GM19455 (cell line): ENCODE data around the gene ITPRIP.
A peak's percentile ranks its signal among the peaks of the same experiment; 100 is the strongest.

Experiments used
- ATAC-seq: cut with Tn5 transposase; IDR thresholded peaks from one replicate; pipeline ENCODE4 v1.9.1; 2021; ENCODE audit not compliant: unreplicated experiment

Gene ITPRIP

GRCh38 chr10:104337985-104338735, at the start of gene ITPRIP:
Gene ITPRIP, minus strand, starts transcription at chr10:104338465. Its CDS starts 22,414 bp downstream, at chr10:104316051.
- peak; percentile 63 for ATAC-seq

DNA sequence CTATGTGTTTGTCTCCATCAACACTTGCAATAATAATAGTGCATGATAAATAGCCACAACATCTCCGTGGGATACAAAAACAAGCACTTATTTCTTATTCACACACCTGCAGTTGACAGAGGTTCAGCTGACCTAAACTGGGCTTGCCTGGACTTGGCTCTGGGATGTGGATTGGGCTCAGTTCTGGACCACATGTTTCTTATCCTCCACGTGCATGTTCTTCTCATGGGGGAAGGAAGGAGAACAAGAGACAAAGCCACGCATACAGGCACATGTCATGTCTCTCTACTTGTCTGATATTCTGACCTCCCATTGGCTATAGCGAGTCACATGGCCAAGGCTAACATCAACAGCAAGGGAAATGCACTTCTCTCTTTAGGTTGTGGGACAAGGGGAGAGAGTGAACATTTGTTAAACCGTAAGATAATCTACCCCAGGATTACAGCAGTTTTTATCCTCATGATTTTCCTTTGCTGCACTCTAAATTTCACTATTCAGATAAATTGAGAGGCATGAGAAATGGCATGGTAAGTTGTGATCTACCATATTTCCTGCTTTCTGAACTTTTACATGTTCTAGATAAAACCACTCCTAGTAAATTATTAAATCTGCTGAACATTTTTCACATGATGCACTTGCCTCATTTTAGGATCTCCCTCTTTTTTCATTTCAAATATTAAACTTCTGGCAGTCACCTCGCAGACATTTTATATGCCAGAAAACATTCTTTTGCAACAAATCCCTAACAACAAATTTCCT, 49.0 kb upstream of the ITPRIP start:
- ATAC-seq: peak; percentile 53

- ATAC-seq: no peak
Measured at GRCh38 chr10:104380336-104380735, 42.1 kb upstream of the ITPRIP start.

- no peak for ATAC-seq
Measured at GRCh38 chr10:104376784-104377300, 38.6 kb upstream of the ITPRIP start.

DNA sequence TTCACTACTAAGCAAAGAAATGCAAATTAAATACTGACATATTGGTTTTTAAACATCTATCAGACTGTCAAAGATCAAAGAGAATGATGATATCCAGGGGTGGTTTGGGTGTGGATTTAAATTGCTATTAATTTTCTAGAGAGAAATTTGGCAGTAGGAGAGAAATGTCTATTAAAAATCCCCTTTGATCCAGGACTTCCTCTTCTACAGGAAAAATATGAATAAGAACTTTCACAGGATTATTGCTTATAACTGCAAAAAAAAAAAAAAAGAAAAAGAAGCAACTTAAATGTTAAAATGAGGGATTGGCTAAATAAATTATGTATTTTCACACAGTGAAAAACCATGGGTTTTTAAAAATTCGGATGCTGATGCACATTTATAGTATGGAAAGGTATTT, 36.3 kb upstream of the ITPRIP start:
- no peak for ATAC-seq

- ATAC-seq: no peak
Measured at GRCh38 chr10:104371753-104372152, 33.5 kb upstream of the ITPRIP start.

DNA sequence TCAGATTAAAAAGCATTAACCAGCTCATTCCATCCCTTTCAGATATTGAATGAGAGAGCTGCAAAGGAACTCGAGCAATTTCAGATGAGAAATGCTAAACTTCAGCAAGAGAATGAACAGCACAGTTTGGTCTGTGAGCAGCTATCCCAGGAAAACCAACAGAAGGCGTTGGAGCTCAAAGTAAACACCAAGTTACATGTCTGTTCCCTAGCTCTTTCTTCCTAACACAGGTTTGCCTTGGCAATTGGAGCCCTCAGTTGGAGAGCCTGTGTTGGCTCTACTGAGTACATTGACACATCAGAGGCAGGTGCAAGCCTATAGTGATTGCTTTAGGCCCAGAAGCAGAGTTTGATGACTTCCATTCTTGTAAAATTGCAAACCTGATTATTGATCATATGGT, 30.1 kb upstream of the ITPRIP start:
- ATAC-seq: no peak

DNA sequence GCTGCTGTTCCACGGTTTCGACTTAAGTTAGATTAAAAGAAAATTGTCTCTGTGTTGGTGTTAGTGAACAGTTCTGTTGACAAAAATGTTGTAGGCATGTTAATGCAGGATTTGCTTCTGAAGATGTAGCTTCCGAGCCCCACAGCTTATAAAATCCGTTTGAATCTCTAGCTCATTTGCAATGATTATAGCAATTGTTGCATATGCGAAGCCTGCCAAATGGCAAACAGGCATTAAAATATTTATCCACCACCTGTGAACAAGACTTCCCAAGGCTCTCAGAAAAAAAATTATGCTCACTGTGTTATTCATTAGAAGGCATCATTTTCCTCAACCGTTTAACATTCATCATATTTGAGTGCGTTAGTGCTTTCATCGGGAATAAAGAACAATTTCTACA, 29.6 kb upstream of the ITPRIP start:
- ATAC-seq: no peak

- no peak for ATAC-seq
Measured at GRCh38 chr10:104359811-104360210, 21.5 kb upstream of the ITPRIP start.

DNA sequence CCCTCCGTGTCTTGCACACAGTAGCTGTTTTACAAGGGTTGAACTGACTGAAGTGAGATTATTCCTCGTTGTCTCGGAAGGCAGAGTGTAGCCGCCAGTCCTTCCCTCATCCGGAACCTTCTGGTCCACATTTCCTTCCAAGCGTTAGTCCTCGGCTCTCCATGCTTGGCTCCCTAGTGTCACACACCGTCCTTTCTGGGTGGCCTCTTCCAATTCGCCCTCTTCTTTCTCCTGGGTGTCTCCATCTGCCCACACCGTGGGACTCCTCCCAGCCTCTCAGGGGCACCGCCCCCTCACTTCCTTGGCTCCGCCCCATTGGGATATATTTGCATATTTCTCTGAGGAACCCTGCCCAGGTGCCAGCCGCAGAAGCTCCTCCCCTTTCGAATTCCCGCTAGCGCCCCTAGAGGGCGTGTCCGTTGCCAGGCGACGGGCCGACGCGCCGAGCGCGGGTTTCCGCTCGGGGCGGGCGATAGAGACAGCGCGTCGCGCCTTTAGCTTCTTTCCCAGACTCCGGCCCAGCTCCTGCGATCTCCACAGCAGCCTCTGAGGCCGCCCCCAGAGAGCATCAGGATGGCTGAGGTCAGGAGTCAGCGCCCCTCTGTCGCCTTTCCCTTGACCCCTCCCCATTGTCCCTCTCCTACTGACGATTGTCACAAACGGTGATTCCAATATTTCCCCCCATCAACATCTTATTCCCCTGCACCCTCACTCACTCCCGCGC, 15.2 kb upstream of the ITPRIP start, which contains the start of gene CFAP58:
TSS of gene CFAP58 (plus strand) at position 509 of the 724 bp plus-strand sequence. CDS start at position 574, 65 bp downstream.
- peak; percentile 69 for ATAC-seq

DNA sequence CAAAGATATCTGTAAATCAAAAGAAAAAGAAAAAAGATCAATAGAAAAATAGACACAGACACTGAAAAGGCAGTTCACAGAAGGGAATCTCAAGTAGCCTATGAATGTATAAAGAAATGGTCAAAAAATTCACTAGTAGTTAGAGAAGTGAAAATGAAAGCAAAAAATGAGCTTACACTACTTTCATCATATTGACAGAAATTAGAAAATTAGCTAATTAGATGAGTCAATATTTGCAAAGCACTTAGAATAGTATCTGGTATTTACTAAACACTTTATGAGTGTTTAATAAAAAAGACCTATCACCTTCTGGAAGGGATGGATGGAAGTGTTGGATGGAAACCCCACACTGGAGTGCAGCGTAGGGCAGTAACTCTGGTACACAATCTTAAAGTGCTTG, 13.7 kb upstream of the ITPRIP start:
- ATAC-seq: no peak

- ATAC-seq: no peak
Measured at GRCh38 chr10:104351061-104351702, 12.9 kb upstream of the ITPRIP start.

- ATAC-seq: peak; percentile 38
Measured at GRCh38 chr10:104350127-104350635, 11.9 kb upstream of the ITPRIP start.

DNA sequence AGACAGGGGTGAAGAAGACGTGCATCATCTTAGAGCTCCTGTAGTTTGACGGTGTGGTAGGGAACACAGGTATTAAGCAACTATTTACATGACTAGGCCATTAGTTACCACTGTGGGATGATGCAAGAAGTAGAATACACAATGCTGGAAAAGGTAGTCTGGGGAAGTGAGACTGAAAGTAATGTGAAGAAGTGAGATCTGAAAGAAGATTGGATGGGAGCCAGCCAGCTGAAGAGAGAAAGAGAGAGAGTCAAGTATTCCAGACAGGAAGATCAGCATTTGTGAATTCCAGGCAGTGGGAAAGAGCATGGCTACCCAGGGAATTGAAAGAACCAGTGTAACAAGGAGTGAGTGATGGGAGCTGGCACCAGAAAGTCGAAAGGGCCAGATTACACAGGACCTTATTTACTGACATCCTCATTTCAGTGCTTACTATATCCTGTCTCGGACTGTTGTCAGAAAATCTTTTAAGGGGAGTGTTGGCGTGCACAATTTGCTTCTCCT, 11.4 kb upstream of the ITPRIP start:
- ATAC-seq: peak; percentile 45

- ATAC-seq: no peak
Measured at GRCh38 chr10:104348601-104349000, 10.3 kb upstream of the ITPRIP start.

GRCh38 chr10:104347295-104348045, 9.2 kb upstream of the ITPRIP start:
- no peak for ATAC-seq

GRCh38 chr10:104345941-104346340, 7.7 kb upstream of the ITPRIP start:
- no peak for ATAC-seq

DNA sequence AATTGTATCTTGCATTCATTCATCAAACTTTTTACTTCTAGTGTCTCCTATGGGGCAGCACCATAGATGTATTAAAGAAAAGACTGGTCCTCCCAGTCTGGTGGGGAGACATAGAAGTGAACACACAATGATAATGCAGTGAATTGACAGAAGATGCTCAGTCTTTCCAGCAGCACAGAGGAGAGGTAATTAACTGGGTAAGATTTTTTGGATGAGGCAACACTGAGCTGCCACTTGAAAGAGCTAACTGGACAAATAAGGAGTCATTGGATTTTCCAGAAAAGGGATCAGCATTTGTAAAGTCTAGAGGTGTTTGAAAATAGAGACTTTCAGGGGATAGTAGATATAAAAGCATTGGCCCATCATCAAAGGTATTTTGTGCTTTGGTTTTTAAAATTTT, 7.2 kb upstream of the ITPRIP start:
- no peak for ATAC-seq

DNA sequence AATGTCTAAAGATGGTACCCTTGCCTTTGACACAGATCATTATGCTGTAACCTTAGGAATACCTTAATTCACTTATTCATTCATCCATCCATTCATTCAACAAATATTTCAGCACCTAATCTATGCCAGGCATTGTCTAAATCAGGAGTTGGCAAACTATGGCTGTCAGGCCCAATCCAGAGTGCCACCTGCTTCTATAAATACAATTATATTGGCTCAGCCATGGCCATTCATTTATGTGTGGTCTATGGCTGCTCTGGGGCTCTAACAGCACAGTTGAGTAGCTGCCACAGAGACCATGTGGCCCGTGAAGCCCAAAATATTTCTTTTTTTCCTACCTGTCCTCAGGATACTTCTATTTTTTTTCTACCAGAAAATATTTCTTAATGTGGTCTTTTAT, 6.0 kb upstream of the ITPRIP start:
- ATAC-seq: no peak

GRCh38 chr10:104342941-104343411, 4.7 kb upstream of the ITPRIP start:
- ATAC-seq: no peak
